HG03378 (cell line): Measurements from ENCODE around the gene KIF20A.
A peak's percentile ranks its signal among the peaks of the same experiment; 100 is the strongest.
"Not testable (repeated sequence)": the region's sequence is repeated elsewhere in the genome, so short reads cannot be mapped to it uniquely, and the experiment has no call there.

Experiments used
- ATAC-seq: cut with Tn5 transposase; IDR thresholded peaks from one replicate; pipeline ENCODE4 v1.9.1; 2021; ENCODE audit warnings: mild to moderate bottlenecking, moderate library complexity; ENCODE audit not compliant: unreplicated experiment

KIF20A gene

GRCh38 chr5:138182808-138183207 is 3.9 kb downstream of the KIF20A start:
- ATAC-seq: no peak

GRCh38 chr5:138186002-138186447 is 7.1 kb downstream of the KIF20A start:
- ATAC-seq: no peak

GRCh38 chr5:138188626-138189025 is 9.7 kb downstream of the KIF20A start:
- no peak for ATAC-seq

- no peak for ATAC-seq
Observed at GRCh38 chr5:138192826-138193225, 13.9 kb downstream of the KIF20A start.

GRCh38 chr5:138193859-138194258 is 14.9 kb downstream of the KIF20A start:
- ATAC-seq: not testable (repeated sequence)

- no peak for ATAC-seq
Observed at GRCh38 chr5:138210985-138211384, 32.1 kb downstream of the KIF20A start.

- ATAC-seq: peak; percentile 3
Observed at GRCh38 chr5:138212828-138213160, 33.9 kb downstream of the KIF20A start.

GRCh38 chr5:138213161-138214029 is 34.5 kb downstream of the KIF20A start, which contains the start of gene CDC23:
Gene CDC23 (minus strand): TSS chr5:138213323. CDS start chr5:138213312, 11 bp downstream.
- peak; percentile 95 for ATAC-seq

GRCh38 chr5:138216799-138217198 is 37.9 kb downstream of the KIF20A start:
- no peak for ATAC-seq

- no peak for ATAC-seq
Observed at GRCh38 chr5:138223532-138223931, 44.6 kb downstream of the KIF20A start.

- no peak for ATAC-seq
Observed at GRCh38 chr5:138224712-138225111, 45.8 kb downstream of the KIF20A start.

- no peak for ATAC-seq
Observed at GRCh38 chr5:138226910-138227309, 48.0 kb downstream of the KIF20A start.

GRCh38 chr5:138229387-138229786 is 50.5 kb downstream of the KIF20A start:
- ATAC-seq: no peak

GRCh38 chr5:138230261-138230660 is 51.3 kb downstream of the KIF20A start:
- no peak for ATAC-seq

GRCh38 chr5:138230981-138231589 is 52.2 kb downstream of the KIF20A start:
- no peak for ATAC-seq

GRCh38 chr5:138233280-138233679 is 54.4 kb downstream of the KIF20A start:
- ATAC-seq: no peak

GRCh38 chr5:138234651-138235050 is 55.7 kb downstream of the KIF20A start:
- no peak for ATAC-seq
